Neural cell (in vitro differentiated cells): ENCODE measurements around the gene POGLUT2.

Experiments used
- EP300 ChIP-seq: fragments of 450-650 bp; conservative IDR thresholded peaks from 2 replicates; pipeline ENCODE4 v1.6.1; 2014; ENCODE audit warnings: antibody characterized with exemption, mild to moderate bottlenecking, moderate library complexity; ENCODE audit not compliant: poor library complexity, severe bottlenecking
- EZH2 ChIP-seq: fragments of 200-600, 300-800 bp; shearing (Covaris generic), sonication (generic); IDR thresholded peaks from 2 replicates; pipeline ENCODE4 v1.6.1; 2014; ENCODE audit warnings: antibody characterized with exemption, low read length, borderline replicate concordance, mild to moderate bottlenecking; ENCODE audit not compliant: insufficient read depth, poor library complexity, severe bottlenecking
- MXI1 ChIP-seq: fragments of 450-650 bp; conservative IDR thresholded peaks from 2 replicates; pipeline ENCODE4 v1.6.1; 2014; ENCODE audit warnings: antibody characterized with exemption, mild to moderate bottlenecking; ENCODE audit not compliant: poor library complexity, severe bottlenecking
- POLR2AphosphoS5 ChIP-seq: IDR thresholded peaks from 2 replicates; pipeline ENCODE4 v1.6.1; 2012
- RAD21 ChIP-seq: fragments of 450-650 bp; conservative IDR thresholded peaks from 2 replicates; pipeline ENCODE4 v1.6.1; 2014; ENCODE audit warnings: antibody characterized with exemption, mild to moderate bottlenecking, moderate library complexity
- SMC3 ChIP-seq: fragments of 450-650 bp; conservative IDR thresholded peaks from 2 replicates; pipeline ENCODE4 v1.6.1; 2014; ENCODE audit warnings: antibody characterized with exemption, mild to moderate bottlenecking, moderate library complexity; ENCODE audit not compliant: poor library complexity
- TAF1 ChIP-seq: IDR thresholded peaks from 2 replicates; pipeline ENCODE4 v1.6.1; 2012; ENCODE audit warnings: low read depth
- TF ChIP-seq, protein P1 (sequence below): fragments of 450-650 bp; IDR thresholded peaks from 2 replicates; pipeline ENCODE4 v1.5.1; 2014; ENCODE audit warnings: antibody characterized with exemption, mild to moderate bottlenecking, moderate library complexity; ENCODE audit not compliant: poor library complexity, severe bottlenecking
- TF ChIP-seq, protein P2 (sequence below): IDR thresholded peaks from 2 replicates; pipeline ENCODE4 v1.6.1; 2012; ENCODE audit warnings: borderline replicate concordance

DNA sequence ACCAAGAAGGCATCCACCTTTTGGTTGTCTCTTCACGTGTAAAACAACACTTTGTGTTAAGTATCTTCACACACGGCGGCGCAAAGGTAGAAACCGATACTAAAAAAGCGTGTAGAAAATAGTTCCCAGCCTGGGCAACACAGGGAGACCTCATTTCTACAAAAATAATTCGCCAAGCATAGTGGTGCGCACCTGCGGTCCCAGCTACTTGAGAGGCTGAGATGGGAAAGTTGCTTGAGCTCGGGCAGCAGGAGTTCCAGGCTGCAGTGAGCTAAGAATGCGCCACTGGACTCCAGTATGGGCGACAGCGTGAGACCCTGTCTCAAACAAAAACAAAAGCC is 46.5 kb upstream of the POGLUT2 start:
- TF ChIP-seq, protein P1, sequence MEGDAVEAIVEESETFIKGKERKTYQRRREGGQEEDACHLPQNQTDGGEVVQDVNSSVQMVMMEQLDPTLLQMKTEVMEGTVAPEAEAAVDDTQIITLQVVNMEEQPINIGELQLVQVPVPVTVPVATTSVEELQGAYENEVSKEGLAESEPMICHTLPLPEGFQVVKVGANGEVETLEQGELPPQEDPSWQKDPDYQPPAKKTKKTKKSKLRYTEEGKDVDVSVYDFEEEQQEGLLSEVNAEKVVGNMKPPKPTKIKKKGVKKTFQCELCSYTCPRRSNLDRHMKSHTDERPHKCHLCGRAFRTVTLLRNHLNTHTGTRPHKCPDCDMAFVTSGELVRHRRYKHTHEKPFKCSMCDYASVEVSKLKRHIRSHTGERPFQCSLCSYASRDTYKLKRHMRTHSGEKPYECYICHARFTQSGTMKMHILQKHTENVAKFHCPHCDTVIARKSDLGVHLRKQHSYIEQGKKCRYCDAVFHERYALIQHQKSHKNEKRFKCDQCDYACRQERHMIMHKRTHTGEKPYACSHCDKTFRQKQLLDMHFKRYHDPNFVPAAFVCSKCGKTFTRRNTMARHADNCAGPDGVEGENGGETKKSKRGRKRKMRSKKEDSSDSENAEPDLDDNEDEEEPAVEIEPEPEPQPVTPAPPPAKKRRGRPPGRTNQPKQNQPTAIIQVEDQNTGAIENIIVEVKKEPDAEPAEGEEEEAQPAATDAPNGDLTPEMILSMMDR, result no peak
- no peak for TF ChIP-seq SMC3
- TF ChIP-seq RAD21, result no peak
- no peak for TF ChIP-seq POLR2AphosphoS5
- TF ChIP-seq EP300, result no peak
- no peak for TF ChIP-seq MXI1
- no peak for TF ChIP-seq EZH2
- TF ChIP-seq, protein P2, sequence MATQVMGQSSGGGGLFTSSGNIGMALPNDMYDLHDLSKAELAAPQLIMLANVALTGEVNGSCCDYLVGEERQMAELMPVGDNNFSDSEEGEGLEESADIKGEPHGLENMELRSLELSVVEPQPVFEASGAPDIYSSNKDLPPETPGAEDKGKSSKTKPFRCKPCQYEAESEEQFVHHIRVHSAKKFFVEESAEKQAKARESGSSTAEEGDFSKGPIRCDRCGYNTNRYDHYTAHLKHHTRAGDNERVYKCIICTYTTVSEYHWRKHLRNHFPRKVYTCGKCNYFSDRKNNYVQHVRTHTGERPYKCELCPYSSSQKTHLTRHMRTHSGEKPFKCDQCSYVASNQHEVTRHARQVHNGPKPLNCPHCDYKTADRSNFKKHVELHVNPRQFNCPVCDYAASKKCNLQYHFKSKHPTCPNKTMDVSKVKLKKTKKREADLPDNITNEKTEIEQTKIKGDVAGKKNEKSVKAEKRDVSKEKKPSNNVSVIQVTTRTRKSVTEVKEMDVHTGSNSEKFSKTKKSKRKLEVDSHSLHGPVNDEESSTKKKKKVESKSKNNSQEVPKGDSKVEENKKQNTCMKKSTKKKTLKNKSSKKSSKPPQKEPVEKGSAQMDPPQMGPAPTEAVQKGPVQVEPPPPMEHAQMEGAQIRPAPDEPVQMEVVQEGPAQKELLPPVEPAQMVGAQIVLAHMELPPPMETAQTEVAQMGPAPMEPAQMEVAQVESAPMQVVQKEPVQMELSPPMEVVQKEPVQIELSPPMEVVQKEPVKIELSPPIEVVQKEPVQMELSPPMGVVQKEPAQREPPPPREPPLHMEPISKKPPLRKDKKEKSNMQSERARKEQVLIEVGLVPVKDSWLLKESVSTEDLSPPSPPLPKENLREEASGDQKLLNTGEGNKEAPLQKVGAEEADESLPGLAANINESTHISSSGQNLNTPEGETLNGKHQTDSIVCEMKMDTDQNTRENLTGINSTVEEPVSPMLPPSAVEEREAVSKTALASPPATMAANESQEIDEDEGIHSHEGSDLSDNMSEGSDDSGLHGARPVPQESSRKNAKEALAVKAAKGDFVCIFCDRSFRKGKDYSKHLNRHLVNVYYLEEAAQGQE, result no peak
- TF ChIP-seq TAF1, result no peak
